DLD1 (cell line): ENCODE results near the gene FANCF.
"Not testable (repeated sequence)": the region's sequence is repeated elsewhere in the genome, so short reads cannot be mapped to it uniquely, and the experiment has no call there.

Experiments used
- in situ Hi-C: cut with HindIII; loops from 2 replicates; pipeline ENCODE4 v1.10.0; 2017; ENCODE audit warnings: low sequenced_read_pairs

FANCF gene

GRCh38 chr11:22625448-22626287 is at the start of gene FANCF:
FANCF (minus strand) TSS chr11:22625823; CDS start chr11:22625810, 13 bp downstream.
- in situ Hi-C loops = no loop called here

DNA sequence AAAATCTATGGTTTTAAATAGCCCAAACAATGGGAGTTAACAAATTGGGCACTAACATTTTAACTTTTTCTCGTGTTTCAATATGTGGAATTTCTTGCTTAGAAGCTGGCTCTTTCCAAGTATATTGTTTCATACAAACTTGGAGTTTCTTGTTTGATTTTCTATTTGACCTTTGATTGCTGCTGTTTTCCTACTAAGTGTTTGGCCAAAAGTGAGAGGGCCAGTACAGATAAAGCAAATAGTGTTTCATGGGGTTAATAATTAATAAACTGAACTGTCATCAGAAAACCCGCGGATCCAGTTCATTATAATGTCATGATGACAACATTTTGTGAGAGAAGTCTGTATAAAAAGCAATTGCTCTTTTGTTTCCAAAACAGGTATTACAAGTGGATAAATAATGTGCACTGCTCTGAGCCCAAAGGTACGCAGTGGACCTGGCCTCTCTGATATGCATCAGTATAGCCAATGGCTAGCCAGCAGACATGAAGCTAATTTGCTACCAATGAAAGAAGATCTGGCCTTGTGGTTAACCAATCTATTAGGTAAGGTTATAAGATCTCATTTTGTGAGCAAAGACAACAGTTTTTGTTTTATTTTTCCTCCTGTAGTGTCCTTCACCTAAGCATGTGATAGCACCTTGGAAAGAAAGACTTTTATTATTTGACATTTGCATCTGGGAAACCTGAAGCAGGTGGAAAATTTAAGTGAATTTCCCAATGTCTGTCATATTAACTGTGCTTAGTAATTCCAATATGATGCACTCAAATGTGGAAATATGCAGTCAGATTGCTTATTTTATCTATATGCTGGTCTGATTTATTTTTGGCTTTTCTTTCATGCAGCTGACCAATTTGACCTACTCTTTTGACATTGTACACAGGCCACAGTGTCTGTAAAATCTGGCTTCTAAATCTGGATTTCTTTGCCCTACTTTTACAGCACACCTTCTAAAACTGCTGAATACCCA is 49.1 kb upstream of the FANCF start:
- in situ Hi-C loops = loop anchor here (25.0 kb wide), 1 partner anchor 112 kb away; no protein-coding TSS in a partner anchor

GRCh38 chr11:22671751-22672150 is 46.1 kb upstream of the FANCF start:
- in situ Hi-C loops = no loop called here

DNA sequence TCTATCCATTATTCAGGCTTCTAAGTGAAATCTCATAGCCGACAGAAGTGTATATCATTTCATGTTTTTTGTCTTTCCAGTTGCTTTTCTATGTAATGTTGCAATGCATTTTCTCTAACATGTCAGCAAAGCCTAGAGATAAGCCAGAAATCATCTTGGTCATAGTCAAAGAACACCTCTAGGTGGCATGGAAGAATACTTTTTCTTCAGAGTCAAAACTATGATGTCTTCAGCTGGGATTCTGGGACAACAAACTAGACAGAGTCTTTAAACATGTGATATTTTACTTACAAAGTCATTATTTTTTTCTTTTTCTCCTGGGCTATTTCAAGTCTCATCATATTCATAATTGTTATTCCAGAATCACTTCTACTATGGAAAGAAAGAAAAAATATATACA is 45.2 kb upstream of the FANCF start:
- in situ Hi-C loops = no loop called here

DNA sequence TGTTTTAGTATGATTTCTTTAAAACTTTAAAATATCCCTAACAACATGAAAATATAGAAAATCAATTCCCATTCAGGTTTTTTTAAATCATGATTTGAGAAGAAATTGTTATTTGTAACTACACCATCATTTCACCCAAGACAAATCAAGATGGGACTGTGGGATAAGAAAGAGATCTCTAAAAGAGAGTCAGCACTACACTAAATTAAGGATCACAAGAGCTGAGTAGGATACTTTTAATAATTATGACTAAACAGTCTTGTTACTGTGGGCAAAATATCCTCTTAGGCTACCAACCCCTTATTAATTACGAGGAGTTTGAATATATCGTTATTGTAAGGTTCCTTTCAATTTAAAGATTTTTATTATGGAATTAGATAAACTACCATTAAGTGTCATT is 43.7 kb upstream of the FANCF start:
- in situ Hi-C loops = no loop called here

DNA sequence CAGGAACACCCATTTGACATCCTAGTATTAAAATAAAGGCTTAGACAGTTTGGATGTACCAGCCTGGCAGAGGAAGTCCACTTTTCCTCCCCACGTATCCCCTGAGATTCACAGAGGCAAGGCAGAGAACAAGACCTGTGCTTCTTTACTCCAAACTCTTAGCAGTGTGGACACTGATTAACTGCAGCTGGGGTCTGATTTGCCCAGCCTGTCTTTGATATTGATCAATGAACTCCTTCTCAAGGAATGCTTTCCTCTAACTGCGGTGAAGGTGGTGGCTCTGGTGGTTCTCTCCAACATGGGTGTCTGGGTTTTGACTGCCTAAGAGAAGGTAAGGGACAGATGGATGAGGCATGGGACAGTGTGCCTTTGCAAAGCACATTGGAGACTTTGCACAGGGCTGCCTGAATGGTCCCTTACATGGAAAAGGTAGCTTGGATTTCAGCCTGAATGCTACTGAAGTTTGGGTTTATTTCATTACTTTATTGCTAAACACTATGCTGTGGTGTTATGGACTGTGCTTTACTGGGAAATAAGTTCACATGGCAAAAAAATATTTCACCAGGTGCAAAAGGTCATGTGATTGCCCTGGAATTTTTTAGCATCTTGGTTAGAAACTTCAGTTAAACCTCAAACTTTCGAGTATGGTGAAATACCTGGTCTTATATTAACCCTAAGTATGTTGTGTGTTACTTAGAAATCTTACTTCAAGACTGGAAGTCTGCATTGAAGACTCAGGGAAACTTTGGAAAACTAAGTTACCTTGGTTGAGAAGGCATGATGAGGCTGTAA is 42.6 kb upstream of the FANCF start:
- in situ Hi-C loops = no loop called here

DNA sequence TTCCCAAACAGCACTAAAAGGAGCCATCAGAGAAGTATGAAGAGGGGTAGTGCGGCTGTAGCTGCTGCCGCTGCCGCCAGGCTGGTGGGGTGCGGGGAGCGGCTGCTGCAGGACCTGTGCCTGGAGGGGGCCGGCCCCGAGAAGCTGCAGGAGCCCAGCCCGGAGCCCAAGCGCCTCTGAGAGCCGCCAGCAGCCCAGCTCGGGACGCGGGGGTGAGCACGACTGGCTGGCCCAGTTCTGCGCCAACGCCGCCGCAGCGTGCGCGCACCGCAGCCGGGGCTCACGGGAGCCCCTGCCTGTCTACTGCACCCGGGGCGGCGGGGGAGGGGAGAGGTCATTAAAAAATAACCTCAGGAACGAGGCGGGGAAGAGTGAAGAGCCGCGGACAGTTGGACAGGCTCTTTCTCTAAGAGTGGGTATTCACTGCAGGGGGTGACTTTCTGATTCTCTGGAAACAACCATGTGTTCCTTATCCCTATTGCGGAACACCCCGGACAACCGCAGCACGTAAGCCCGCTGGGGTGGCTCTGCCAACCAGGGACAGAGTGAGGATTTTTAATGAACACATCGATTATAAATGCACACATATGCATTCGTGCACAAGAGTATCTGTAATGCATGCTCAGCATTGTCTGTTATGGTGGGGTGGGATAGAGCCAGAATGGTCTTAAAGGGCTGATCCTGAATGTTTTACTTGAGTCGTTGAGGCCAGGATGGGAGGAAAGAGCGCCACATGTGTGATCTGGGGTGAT is 41.2 kb upstream of the FANCF start:
- in situ Hi-C loops = no loop called here

DNA sequence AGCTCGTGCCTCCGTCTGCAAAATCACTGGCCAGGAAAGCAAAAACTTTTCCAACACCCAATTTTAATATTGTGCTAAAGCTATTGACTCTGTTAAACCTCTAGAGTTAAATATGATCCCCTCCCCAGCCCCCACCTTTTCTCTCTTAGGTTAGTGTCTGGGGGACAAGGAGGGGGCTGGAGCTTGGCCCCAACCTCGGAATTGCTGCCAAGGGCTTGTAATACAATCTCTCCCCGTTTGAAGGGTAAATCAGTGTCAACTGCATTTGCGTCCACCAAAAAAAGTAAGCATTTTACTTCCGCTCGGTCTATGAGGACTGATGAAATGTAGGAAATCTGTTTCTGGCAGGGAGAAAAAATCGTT is 40.7 kb upstream of the FANCF start, which contains the start of gene GAS2:
Gene GAS2, plus strand, starts transcription at position 287 of the 363 bp plus-strand sequence. CDS start 8,259 bp downstream, outside the sequence.
- in situ Hi-C loops = no loop called here

DNA sequence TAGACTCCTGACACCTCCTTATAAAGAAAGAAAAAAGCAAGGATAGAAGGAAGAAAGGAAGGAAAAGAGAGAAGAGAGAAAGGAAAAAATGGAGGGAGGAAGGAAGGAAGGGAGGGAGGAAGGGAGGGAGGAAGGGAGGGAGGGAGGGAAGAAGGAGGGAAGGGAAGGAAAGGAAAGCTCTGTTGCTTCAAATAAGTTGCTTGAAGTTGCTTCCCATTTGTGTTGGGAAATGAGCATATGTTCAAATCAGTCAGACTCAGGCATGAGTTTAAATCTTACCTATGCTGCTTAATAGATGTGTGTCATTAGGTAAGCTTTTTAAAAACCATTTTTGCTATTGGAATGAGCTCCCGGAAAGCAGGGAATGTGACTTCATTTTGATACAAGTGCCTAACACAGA is 34.2 kb upstream of the FANCF start:
- in situ Hi-C loops = no loop called here

- in situ Hi-C loops = no loop called here
Observed at GRCh38 chr11:22657101-22657694, 31.6 kb upstream of the FANCF start.

DNA sequence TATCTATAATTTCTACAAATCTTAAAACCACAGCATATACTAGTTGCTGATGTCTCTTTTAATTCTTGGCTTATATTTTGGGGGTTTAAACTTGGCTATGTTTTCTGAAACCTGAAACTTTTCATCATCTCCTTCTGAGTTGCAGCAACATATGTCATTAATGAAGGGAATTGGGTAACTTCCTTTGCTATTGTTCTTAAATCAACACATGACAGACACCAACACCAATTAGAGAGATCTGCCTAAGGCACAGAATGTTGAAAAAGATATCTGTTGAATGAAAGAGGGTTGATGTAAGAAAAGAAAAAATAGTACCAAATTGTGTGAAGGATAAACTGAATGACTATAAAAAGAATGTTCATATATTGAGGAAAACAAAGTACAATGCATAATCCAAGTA is 30.5 kb upstream of the FANCF start:
- in situ Hi-C loops = no loop called here

DNA sequence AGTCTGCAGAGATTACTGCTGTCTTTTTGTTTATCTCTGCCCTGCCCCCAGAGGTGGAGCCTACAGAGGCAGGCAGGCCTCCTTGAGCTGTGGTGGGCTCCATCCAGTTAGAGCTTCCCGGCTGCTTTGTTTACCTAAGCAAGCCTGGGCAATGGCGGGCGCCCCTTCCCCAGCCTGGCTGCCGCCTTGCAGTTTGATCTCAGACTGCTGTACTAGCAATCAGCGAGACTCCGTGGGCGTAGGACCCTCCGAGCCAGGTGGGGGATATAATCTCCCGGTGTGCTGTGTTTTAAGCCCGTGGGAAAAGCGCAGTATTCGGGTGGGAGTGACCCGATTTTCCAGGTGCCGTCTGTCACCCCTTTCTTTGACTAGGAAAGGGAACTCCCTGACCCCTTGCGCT is 26.7 kb upstream of the FANCF start:
- in situ Hi-C loops = not testable (repeated sequence)

DNA sequence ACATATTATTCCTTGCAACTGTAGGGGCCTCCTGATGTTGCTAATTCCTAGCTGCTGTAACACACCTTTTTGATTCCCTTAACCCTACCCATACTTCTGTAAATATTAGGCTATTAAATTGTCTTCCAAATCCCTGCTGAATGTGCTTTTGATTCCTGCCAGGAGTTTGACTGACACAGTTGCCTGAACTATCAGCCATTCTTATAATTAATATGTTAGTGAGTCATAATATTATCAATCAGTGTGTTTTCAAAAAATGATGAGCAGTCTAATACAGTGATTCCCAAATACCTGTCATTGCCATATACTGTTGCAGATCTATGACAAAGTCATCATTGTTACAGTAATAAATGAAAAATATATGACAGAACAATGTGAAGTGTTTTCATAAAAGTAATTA is 15.9 kb upstream of the FANCF start:
- in situ Hi-C loops = no loop called here

GRCh38 chr11:22640862-22641261 is 15.2 kb upstream of the FANCF start:
- in situ Hi-C loops = no loop called here

GRCh38 chr11:22635689-22636088 is 10.1 kb upstream of the FANCF start:
- in situ Hi-C loops = no loop called here

DNA sequence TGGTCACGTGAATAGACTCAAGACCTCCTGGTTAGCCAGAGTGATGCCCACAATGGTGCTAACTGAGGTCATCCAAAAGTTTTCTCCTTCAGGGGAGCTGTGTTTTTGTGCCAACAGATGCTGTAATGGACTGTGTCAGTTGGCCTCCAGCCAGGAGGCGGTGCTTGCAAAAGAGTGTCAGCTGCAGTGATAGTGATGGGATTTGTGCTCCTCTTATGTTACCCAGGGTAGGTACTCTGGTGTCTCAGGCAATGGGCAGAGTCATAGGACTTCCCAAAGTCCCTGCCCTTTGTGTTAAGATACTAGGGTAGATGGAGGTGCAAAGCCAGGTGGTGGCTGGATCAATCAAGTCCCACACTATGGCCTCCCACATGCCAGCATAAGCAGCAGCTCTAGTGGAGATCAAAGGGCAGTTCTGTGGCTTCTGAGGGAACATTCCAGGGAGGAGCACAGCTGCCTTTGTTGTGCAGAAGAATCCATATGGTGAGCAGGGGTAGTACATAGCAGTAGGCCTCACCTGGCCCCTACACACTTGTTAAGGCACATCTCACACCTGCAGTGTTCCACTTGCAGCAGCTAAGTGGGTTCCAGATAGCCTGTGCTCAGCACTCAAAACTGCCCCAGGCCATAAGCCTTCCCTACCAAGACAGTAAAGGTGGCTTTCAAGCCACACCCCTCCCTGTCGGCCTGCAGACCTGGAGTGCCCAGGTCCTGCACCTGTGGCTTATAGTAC is 9.4 kb upstream of the FANCF start:
- in situ Hi-C loops = no loop called here

DNA sequence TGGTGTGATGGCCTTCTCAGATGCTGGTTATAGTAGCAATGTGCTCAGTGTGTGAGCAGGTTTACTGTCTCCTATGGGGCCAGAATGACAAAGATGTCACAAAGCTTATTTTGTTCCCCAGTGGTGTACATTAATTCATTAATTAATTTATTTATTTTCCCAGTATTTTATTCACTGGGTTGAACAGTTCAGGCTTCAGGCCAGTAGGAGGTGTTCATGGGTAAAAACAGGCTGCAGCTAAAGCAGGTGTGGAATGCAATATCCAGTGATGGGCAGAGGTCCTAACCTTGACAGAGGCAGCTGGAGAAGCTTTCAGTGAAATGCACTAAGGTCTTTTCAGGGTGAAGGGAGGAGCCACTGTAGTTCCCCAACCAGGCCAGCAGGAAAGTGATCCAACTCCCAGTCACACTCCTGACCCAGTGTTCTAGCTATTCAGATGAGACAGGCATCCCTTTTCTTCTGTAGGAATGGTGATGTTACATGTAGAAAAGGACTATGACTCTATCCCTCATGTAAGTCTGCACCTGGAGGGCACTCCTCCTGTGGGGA is 7.8 kb upstream of the FANCF start:
- in situ Hi-C loops = no loop called here

GRCh38 chr11:22627421-22627820 is 1.8 kb upstream of the FANCF start:
- in situ Hi-C loops = no loop called here
